Uterus (tissue), 4 donors: ENCODE results near the gene TBKBP1. TPM values are rescaled to one million over a fixed set of nuclear protein-coding genes. Genes with fewer than 3 reads are reported as not detected.

ENCODE experiments used
- DNase-seq, 2 donors: peaks; one replicate each; pipeline ENCODE4 v3.0.0-alpha.2; 2019 to 2020
- H3K27ac ChIP-seq, 2 donors: fragments of 200-600 bp; sonication (generic); 1 replicate in 1 of 2; 2 replicates in 1 of 2; pipeline ENCODE4 v1.5.1; 2016 to 2018
- H3K27me3 ChIP-seq, 2 donors: fragments of 200-600 bp; sonication (generic); one replicate each; pipeline ENCODE4 v1.5.1; 2018 to 2019; ENCODE audit warnings: control low read depth in 1 of 2
- H3K36me3 ChIP-seq, 2 donors: fragments of 200-600 bp; sonication (generic); one replicate each; pipeline ENCODE4 v1.5.1; 2019; ENCODE audit warnings: control low read depth in 1 of 2
- H3K4me1 ChIP-seq, 2 donors: fragments of 200-600 bp; sonication (generic); one replicate each; pipeline ENCODE4 v1.5.1; 2018 to 2019; ENCODE audit warnings: control low read depth in 1 of 2
- H3K4me3 ChIP-seq, 2 donors: fragments of 200-600 bp; sonication (generic); 1 replicate in 1 of 2; 2 replicates in 1 of 2; pipeline ENCODE4 v1.5.1; 2018 to 2019; ENCODE audit warnings: mild to moderate bottlenecking in 1 of 2
- H3K9me3 ChIP-seq, 2 donors: fragments of 200-600 bp; sonication (generic); one replicate each; pipeline ENCODE4 v1.5.1; 2019; ENCODE audit warnings: control low read depth in 1 of 2
- POLR2A ChIP-seq, 2 donors: fragments of 450-650 bp; IDR thresholded peaks; one replicate each; pipeline ENCODE4 v1.6.1; 2016; ENCODE audit warnings: antibody characterized with exemption in 2 of 2, mild to moderate bottlenecking in 1 of 2, moderate library complexity in 1 of 2
- intact Hi-C: fragments of 100-400 bp; cut with DNase I; formaldehyde crosslinking; loops from one replicate; pipeline ENCODE4 v1.15.1; 2023; ENCODE audit warnings: low total_unique reads
- total RNA-seq, 4 donors: library from RNA; depleted of rRNA in 3 of 4; stranded (reverse); fragments of >200 nt in 3 of 4; gene quantifications; one replicate each; pipeline versions ENCODE4 v1.1.0 to v1.2.4, GENCODE V29; 2014 to 2023
- TF ChIP-seq, protein P1 (sequence below), 4 experiments: fragments of 200-600 bp in 2 of 4; fragments of 450-650 bp in 2 of 4; sonication (generic) in 2 of 4; IDR thresholded peaks; one replicate each; pipeline ENCODE4 v1.5.1; 2016 to 2019; ENCODE audit warnings: antibody characterized with exemption in 4 of 4, mild to moderate bottlenecking in 2 of 4, moderate library complexity in 1 of 4
- donor health status: DM: yes; HTN: yes; CAD: no.

TBKBP1 gene
- total RNA-seq, 4 donors from 2014 or later, result 2.6 to 24.8 (median 10.7) TPM

GRCh38 chr17:47696717-47697642, 3.0 kb downstream of the TBKBP1 start:
- Histone ChIP-seq H3K4me1 (peaks cover 0 to 3% of the 10 kb centered on the region in 2 donors), H3K4me3 (no peak overlapping the region), H3K27me3 (no peaks in the 10 kb centered on the region), H3K27ac (peak overlapping the region in 1 of 2 donors; percentile 88), H3K9me3 (no peaks in the 10 kb centered on the region), H3K36me3 (no peaks in the 10 kb centered on the region)
- no peak for TF ChIP-seq POLR2A (IDR thresholded peaks at IDR 0.05)
- TF ChIP-seq, protein P1, sequence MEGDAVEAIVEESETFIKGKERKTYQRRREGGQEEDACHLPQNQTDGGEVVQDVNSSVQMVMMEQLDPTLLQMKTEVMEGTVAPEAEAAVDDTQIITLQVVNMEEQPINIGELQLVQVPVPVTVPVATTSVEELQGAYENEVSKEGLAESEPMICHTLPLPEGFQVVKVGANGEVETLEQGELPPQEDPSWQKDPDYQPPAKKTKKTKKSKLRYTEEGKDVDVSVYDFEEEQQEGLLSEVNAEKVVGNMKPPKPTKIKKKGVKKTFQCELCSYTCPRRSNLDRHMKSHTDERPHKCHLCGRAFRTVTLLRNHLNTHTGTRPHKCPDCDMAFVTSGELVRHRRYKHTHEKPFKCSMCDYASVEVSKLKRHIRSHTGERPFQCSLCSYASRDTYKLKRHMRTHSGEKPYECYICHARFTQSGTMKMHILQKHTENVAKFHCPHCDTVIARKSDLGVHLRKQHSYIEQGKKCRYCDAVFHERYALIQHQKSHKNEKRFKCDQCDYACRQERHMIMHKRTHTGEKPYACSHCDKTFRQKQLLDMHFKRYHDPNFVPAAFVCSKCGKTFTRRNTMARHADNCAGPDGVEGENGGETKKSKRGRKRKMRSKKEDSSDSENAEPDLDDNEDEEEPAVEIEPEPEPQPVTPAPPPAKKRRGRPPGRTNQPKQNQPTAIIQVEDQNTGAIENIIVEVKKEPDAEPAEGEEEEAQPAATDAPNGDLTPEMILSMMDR (IDR thresholded peaks at IDR 0.05), result no peak
- intact Hi-C loops, result no loop called here
- DNase-seq, result peak; percentile 11

GRCh38 chr17:47697906-47698711, 4.1 kb downstream of the TBKBP1 start:
- H3K9me3 ChIP-seq, result no peaks in the 10 kb centered on the region
- no peak for TF ChIP-seq POLR2A (IDR thresholded peaks at IDR 0.05)
- TF ChIP-seq, protein P1 (IDR thresholded peaks at IDR 0.05), result no peak
- H3K36me3 ChIP-seq, result no peaks in the 10 kb centered on the region
- no peaks in the 10 kb centered on the region for H3K4me1 ChIP-seq
- no peaks in the 10 kb centered on the region for H3K27me3 ChIP-seq
- DNase-seq, result no peak
- intact Hi-C loops, result no loop called here
- no peak overlapping the region for H3K4me3 ChIP-seq
- H3K27ac ChIP-seq, result no peak overlapping the region

DNA sequence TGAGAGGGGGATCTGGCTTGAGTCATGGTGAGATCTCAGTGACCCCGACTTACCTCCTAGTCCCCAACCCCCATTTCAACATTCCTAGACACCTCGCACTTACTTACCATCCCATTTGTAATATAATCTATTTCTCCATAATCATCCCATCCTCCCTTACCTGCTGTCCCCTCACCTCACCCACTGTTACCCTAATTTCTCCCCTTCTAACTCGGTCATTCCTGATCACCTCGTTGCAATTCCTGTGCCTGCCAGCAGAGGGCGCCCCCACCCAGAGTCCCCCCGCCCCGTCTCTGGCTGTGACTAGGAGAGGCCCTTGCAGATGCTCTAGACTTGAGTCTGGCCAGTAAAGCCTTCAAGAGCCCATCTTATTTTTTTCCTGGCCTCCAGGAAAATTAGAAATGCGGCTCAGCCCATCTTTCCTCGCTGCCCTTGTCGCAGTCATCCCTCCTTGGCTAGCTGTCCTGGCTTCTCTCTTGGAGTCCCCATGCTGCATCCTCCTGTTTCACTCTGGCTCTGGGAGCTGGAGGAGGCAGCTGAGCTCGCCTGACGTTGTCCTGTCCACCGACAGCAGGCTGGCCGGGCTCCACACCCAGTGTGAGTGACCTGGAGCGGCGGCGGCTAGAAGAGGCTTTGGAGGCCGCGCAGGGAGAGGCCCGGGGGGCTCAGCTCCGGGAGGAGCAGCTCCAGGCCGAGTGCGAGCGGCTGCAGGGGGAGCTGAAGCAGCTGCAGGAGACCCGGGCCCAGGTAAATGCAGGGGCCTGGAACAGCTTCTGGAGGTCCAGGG, 5.0 kb downstream of the TBKBP1 start:
- H3K4me3 ChIP-seq, result no peak overlapping the region
- DNase-seq, result peak; percentile 48 to 61
- no peaks in the 10 kb centered on the region for H3K27me3 ChIP-seq
- H3K27ac ChIP-seq, result no peak overlapping the region
- no peaks in the 10 kb centered on the region for H3K9me3 ChIP-seq
- TF ChIP-seq, protein P1 (IDR thresholded peaks at IDR 0.05), result peak; percentile 58 to 96 (median 74)
- TF ChIP-seq POLR2A (IDR thresholded peaks at IDR 0.05), result no peak
- no peaks in the 10 kb centered on the region for H3K36me3 ChIP-seq
- no peaks in the 10 kb centered on the region for H3K4me1 ChIP-seq
- intact Hi-C loops, result no loop called here

- H3K27ac ChIP-seq, result no peak overlapping the region
- H3K9me3 ChIP-seq, result no peaks in the 10 kb centered on the region
- H3K4me3 ChIP-seq, result no peak overlapping the region
- TF ChIP-seq, protein P1 (IDR thresholded peaks at IDR 0.05), result no peak
- TF ChIP-seq POLR2A (IDR thresholded peaks at IDR 0.05), result no peak
- no peaks in the 10 kb centered on the region for H3K27me3 ChIP-seq
- no peak for DNase-seq
- no peaks in the 10 kb centered on the region for H3K36me3 ChIP-seq
- intact Hi-C loops, result no loop called here
- H3K4me1 ChIP-seq, result no peaks in the 10 kb centered on the region
Observed at GRCh38 chr17:47699536-47699840, 5.5 kb downstream of the TBKBP1 start.
